Neural cell (in vitro differentiated cells): ENCODE measurements around the gene SKAP1. TPM values are rescaled to one million over a fixed set of nuclear protein-coding genes. Genes with fewer than 3 reads are reported as not detected.
"Not testable (repeated sequence)": the region's sequence is repeated elsewhere in the genome, so short reads cannot be mapped to it uniquely, and the experiment has no call there.

Experiments used
- H2AFZ ChIP-seq: fragments of 200-600, 300-800 bp; sonication (generic), shearing (Covaris generic); 2 replicates; pipeline ENCODE4 v1.6.0; 2014; ENCODE audit warnings: low read depth, mild to moderate bottlenecking, antibody characterized with exemption, low read length, moderate library complexity
- H3F3A ChIP-seq: fragments of 200-600 bp; shearing (Covaris generic); 2 replicates; pipeline ENCODE4 v1.6.1; 2016; ENCODE audit warnings: mild to moderate bottlenecking, moderate library complexity, mixed read lengths, antibody characterized with exemption, low read length; ENCODE audit not compliant: insufficient read depth, poor library complexity, severe bottlenecking
- H3K27ac ChIP-seq: fragments of 200-600, 300-800 bp; sonication (generic), shearing (Covaris generic); 2 replicates; pipeline ENCODE4 v1.5.1; 2014; ENCODE audit warnings: mild to moderate bottlenecking, low read length, moderate library complexity
- H3K27me3 ChIP-seq: fragments of 300-800, 200-600 bp; sonication (generic), shearing (Covaris generic); 2 replicates; pipeline ENCODE4 v1.6.0; 2014; ENCODE audit warnings: mild to moderate bottlenecking, low read depth, low read length, moderate library complexity; ENCODE audit not compliant: insufficient read depth
- H3K36me3 ChIP-seq: fragments of 300-800, 200-600 bp; sonication (generic), shearing (Covaris generic); 2 replicates; pipeline ENCODE4 v1.5.1; 2014; ENCODE audit warnings: mild to moderate bottlenecking, antibody characterized with exemption, low read length, moderate library complexity; ENCODE audit not compliant: insufficient read depth
- H3K4me2 ChIP-seq: fragments of 300-800, 200-600 bp; sonication (generic), shearing (Covaris generic); 2 replicates; pipeline ENCODE4 v1.6.0; 2014; ENCODE audit warnings: mild to moderate bottlenecking, low read length
- H3K4me3 ChIP-seq: fragments of 300-800, 200-600 bp; sonication (generic), shearing (Covaris generic); 2 replicates; pipeline ENCODE4 v1.5.1; 2014; ENCODE audit warnings: mild to moderate bottlenecking, low read length, moderate library complexity
- H3K79me2 ChIP-seq: fragments of 200-600 bp; shearing (Covaris generic); replicated peaks from 2 replicates; pipeline ENCODE4 v1.6.0; 2014; ENCODE audit warnings: mild to moderate bottlenecking, low read length, moderate library complexity; ENCODE audit not compliant: insufficient read depth
- H3K9ac ChIP-seq: fragments of 300-800, 200-600 bp; sonication (generic), shearing (Covaris generic); 2 replicates; pipeline ENCODE4 v1.6.1; 2016; ENCODE audit warnings: mild to moderate bottlenecking, low read length, mixed read lengths
- H3K9me2 ChIP-seq: fragments of 200-600 bp; shearing (Covaris generic); 2 replicates; pipeline ENCODE4 v1.6.1; 2016; ENCODE audit warnings: mild to moderate bottlenecking, low read length, mixed read lengths; ENCODE audit not compliant: insufficient read depth
- H3K9me3 ChIP-seq: fragments of 200-600, 300-800 bp; sonication (generic), shearing (Covaris generic); 2 replicates; pipeline ENCODE4 v1.6.1; 2016; ENCODE audit warnings: mild to moderate bottlenecking, mixed run types, low read length, moderate library complexity, mixed read lengths
- H4K20me1 ChIP-seq: fragments of 200-600 bp; shearing (Covaris generic); 2 replicates; pipeline ENCODE4 v1.6.1; 2016; ENCODE audit warnings: mild to moderate bottlenecking, mixed run types; ENCODE audit not compliant: insufficient read depth
- CTCF ChIP-seq: fragments of 450-650 bp; IDR thresholded peaks from 2 replicates; pipeline ENCODE4 v1.5.1; 2014; ENCODE audit warnings: antibody characterized with exemption, mild to moderate bottlenecking, moderate library complexity; ENCODE audit not compliant: poor library complexity, severe bottlenecking
- EP300 ChIP-seq: fragments of 450-650 bp; conservative IDR thresholded peaks from 2 replicates; pipeline ENCODE4 v1.6.1; 2014; ENCODE audit warnings: antibody characterized with exemption, mild to moderate bottlenecking, moderate library complexity; ENCODE audit not compliant: poor library complexity, severe bottlenecking
- EZH2 ChIP-seq: fragments of 200-600, 300-800 bp; shearing (Covaris generic), sonication (generic); IDR thresholded peaks from 2 replicates; pipeline ENCODE4 v1.6.1; 2014; ENCODE audit warnings: antibody characterized with exemption, low read length, borderline replicate concordance, mild to moderate bottlenecking; ENCODE audit not compliant: insufficient read depth, poor library complexity, severe bottlenecking
- MXI1 ChIP-seq: fragments of 450-650 bp; conservative IDR thresholded peaks from 2 replicates; pipeline ENCODE4 v1.6.1; 2014; ENCODE audit warnings: antibody characterized with exemption, mild to moderate bottlenecking; ENCODE audit not compliant: poor library complexity, severe bottlenecking
- POLR2AphosphoS5 ChIP-seq: IDR thresholded peaks from 2 replicates; pipeline ENCODE4 v1.6.1; 2012
- RAD21 ChIP-seq: fragments of 450-650 bp; conservative IDR thresholded peaks from 2 replicates; pipeline ENCODE4 v1.6.1; 2014; ENCODE audit warnings: antibody characterized with exemption, mild to moderate bottlenecking, moderate library complexity
- REST ChIP-seq: IDR thresholded peaks from 2 replicates; pipeline ENCODE4 v1.6.1; 2012; ENCODE audit warnings: borderline replicate concordance
- SMC3 ChIP-seq: fragments of 450-650 bp; conservative IDR thresholded peaks from 2 replicates; pipeline ENCODE4 v1.6.1; 2014; ENCODE audit warnings: antibody characterized with exemption, mild to moderate bottlenecking, moderate library complexity; ENCODE audit not compliant: poor library complexity
- TAF1 ChIP-seq: IDR thresholded peaks from 2 replicates; pipeline ENCODE4 v1.6.1; 2012; ENCODE audit warnings: low read depth
- polyA plus RNA-seq: library from polyadenylated mRNA; depleted of rRNA; stranded (reverse); fragments of >200 nt; gene quantifications from 2 replicates; pipeline ENCODE4 v1.2.3, GENCODE V29; 2014

SKAP1 gene
- polyA plus RNA-seq, 1 donor from 2014 or later, result 0.63 TPM

GRCh38 chr17:48373883-48374282, 56.1 kb downstream of the SKAP1 start:
- Histone ChIP-seq H3K79me2 (no peaks in the 10 kb centered on the region), H3K27me3 (no peaks in the 10 kb centered on the region), H3K9ac (no peak overlapping the region), H3K9me2 (no peaks in the 10 kb centered on the region), H2AFZ (no peak overlapping the region), H3K27ac (no peak overlapping the region), H3K9me3 (no peaks in the 10 kb centered on the region), H3K4me3 (no peak overlapping the region), H4K20me1 (no peaks in the 10 kb centered on the region), H3K36me3 (no peaks in the 10 kb centered on the region), H3F3A (no peaks in the 10 kb centered on the region), H3K4me2 (no peak overlapping the region)
- TF ChIP-seq EZH2 (no peak), TAF1 (no peak), RAD21 (no peak), SMC3 (no peak), EP300 (no peak), REST (no peak), MXI1 (no peak), POLR2AphosphoS5 (no peak), CTCF (no peak)

GRCh38 chr17:48373130-48373830, 56.7 kb downstream of the SKAP1 start:
- Histone ChIP-seq H3K4me2 (no peak overlapping the region), H3K27me3 (peaks cover 4% of the 10 kb centered on the region), H3K36me3 (no peaks in the 10 kb centered on the region), H2AFZ (no peak overlapping the region), H3K27ac (no peak overlapping the region), H3K9me2 (no peaks in the 10 kb centered on the region), H3K9ac (no peak overlapping the region), H3K79me2 (no peaks in the 10 kb centered on the region), H4K20me1 (no peaks in the 10 kb centered on the region), H3F3A (no peaks in the 10 kb centered on the region), H3K9me3 (no peaks in the 10 kb centered on the region), H3K4me3 (no peak overlapping the region)
- TF ChIP-seq TAF1 (no peak), MXI1 (no peak), EP300 (no peak), REST (no peak), SMC3 (no peak), RAD21 (no peak), CTCF (no peak), EZH2 (no peak), POLR2AphosphoS5 (no peak)

- H3K36me3 ChIP-seq, H3F3A ChIP-seq, H3K4me3 ChIP-seq, H3K79me2 ChIP-seq, H2AFZ ChIP-seq, H3K9me3 ChIP-seq, H3K4me2 ChIP-seq, H3K9me2 ChIP-seq, H4K20me1 ChIP-seq, H3K27ac ChIP-seq, H3K9ac ChIP-seq: not testable (repeated sequence)
- peaks cover 15% of the 10 kb centered on the region for H3K27me3 ChIP-seq
Measured at GRCh38 chr17:48368967-48369366, 61.0 kb downstream of the SKAP1 start.
